NCI-H1694 treated with DMSO at 0.1 percent for 48 hours (cell line): Measurements from ENCODE around the gene C4orf50.

ENCODE experiments used
- DNase-seq: peaks from one replicate; lab custom pipeline; 2025; lab: John Stamatoyannopoulos, UW

Gene C4orf50

DNA sequence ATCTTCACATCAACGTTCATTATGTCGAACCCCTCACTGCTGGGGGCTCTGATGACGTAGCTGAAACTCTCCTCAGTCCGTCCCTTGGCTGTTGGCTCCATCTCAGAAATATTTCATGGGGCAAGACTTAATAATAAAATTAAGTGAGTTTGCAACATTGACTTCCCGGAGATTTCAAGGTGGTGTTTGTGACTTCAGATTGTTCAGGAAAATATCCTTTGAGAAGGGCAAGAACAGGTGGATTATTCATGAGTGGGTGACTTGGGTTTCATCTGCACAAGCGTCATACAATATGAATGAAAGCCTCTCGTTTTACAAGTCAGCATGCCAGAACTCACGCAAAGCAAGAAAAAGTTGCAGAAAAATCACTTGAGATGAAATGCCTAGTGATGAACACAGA lies at the start of gene C4orf50:
TSS of gene C4orf50 (minus strand) at position 101 of the 400 bp plus-strand sequence.
- DNase-seq, result no peak

DNA sequence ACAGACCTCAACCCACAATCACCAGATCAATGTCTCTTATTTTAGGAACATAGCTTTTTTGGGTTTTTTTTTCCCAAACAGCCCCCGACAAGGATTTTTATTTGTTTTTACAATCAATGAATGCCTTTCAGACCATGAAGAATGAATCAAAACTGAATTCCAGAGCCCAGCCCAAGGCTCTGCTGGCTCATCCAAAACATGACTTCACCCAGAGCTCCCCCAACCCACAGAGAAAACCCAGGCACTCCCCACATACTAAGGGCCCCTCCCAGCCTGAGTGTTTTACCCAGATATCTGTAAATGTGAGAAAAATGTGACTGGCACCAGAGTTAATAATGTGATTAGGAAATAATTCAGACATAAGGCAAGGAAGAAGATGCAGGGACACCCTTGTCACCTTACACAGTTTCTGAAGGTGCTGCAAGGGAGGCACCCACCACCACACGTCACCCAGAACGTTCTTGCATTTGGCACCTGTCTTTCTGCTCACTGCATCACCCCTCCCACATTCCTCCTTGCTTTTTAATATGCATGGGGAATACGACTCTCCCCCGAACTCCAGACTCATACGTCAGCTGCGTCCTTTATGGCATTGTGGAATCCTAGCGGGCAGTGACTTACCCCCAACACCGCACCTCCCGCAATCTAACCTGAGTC lies 47.8 kb upstream of the C4orf50 start:
- no peak for DNase-seq

DNA sequence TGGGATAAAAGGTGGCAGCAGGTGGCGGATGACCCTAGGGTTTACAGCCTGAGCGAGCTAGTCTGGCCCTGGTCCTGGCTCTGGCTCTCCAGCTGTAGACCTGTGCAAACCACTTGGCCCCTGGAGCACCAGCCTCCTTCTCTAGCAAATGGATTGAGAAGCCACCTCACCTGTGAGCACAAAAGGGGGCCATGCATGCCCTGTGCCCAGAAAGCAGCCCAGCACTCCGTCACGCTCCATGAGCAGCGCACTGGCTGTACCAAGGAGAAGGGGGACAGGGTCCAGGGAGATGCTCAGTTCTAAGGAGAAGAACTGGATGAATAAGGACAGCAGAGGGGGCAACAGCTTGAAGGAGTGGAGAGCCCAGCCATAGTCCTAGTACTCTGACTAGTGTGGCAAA lies 46.9 kb upstream of the C4orf50 start:
- no peak for DNase-seq

DNA sequence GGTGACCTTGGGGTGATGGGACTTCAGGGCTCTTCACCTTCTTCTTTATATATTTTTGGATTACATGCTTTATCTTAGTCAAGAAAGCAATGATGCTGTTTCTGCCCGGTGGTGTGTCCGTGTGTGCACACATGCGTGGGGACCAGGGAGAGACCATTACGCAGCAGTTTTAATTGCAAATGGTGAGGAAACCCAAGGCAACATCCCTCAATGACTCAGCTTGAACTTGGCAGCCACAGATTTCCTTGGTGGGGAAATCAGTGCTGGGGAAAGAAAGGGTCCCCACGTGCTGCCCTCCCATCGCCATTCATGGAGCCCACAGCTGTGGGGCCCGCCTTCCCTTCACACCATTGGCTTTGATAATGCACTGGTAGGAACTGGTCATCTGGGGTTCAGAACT lies 46.2 kb upstream of the C4orf50 start:
- no peak for DNase-seq

DNA sequence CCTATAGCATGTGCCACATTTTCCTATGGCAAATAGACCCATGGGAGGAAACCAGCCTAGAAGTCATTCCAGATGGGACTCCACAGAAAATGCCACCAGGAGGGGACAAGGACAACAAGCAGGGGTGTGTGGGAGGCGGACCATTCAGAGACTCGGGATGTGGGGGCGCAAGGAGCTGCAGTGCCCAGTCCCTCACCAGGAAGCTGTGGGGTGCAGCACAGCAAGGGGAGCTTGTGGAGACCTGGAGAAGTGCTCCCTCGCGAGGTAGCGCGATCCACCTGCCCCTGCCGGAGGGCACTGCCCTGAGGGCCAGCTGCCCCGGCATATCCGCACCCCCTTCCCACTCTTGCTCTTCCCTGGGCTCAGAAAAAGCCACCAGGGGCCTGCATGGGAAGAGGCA lies 45.5 kb upstream of the C4orf50 start:
- no peak for DNase-seq

DNA sequence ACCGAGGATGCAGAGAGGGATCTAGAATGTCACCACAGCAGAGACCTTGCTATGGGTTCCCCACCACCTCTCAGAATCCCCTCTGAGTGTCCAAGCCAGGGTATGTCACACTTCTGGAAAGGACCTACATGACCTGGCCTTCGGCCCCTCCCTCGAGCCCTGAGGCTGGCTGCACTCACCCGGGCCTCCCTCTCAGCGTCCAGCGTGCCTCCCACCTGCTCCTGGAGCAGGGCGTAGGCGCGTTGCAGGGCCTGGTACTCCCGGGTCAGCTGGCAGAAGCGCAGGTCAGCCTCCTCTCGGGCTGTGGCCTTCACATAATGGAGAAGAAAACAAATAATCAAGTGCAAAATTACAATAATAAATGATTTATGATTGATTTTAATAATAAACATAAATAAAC lies 43.9 kb upstream of the C4orf50 start:
- DNase-seq, result no peak

DNA sequence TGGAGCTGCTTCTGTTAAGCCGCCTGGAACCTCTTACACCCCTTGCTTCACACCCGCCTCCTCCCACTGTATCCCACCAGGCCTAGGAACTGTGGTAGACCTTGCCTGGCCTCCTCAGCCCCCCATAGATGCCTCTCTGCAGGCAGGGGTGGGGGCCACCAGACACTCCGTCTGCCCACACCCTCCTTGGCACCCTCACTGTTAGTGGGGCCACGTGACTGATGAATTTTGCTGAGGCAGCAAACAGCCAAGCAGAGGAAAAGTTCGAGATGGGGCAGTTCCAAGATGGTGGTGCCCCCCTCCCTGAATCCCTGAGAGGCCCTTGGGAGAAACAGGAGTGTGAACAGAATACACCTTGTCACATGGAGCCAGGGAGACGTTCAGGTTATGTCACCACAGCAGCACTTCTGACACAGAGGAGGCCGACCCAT lies 41.2 kb upstream of the C4orf50 start:
- no peak for DNase-seq

DNA sequence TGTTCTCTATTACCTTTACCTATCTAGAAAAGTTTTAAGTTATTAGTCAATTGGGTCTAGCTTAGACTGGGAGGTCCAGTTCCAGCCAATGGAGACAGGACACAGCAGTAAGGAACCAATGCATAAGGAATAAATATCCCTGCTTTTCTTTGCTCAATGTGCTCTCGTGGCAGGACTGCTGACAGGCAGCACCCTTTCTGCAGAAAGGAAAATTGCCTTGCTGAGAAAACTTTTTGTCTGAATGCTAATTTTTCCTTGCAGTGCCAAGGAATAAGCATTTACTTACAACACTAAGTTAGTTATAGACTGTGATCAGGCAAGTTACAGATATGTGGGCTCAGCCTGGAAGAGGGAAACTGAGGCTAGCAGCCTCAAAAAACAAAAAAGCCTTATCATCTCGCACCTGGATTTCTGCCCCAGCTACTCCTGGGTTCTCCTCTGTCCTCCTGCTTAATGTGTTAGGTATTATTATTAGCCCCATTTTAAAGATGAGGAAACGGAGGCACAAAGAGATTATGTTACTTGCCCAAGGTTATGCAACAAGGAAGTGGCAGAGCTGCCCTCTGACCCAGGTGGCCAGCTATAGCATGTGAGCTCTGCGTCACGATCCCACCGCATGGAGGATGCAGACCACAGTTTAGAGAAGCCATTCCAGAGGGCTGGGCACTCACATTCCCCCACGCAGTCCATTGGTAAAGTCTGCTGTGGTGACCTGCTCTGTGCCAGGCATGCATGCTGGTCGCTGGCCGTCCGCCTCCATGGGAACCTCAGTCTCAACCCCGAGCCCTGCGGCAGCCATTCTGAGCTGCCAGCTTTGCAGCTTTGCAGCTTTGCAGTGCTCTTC lies 40.5 kb upstream of the C4orf50 start:
- DNase-seq, result no peak

DNA sequence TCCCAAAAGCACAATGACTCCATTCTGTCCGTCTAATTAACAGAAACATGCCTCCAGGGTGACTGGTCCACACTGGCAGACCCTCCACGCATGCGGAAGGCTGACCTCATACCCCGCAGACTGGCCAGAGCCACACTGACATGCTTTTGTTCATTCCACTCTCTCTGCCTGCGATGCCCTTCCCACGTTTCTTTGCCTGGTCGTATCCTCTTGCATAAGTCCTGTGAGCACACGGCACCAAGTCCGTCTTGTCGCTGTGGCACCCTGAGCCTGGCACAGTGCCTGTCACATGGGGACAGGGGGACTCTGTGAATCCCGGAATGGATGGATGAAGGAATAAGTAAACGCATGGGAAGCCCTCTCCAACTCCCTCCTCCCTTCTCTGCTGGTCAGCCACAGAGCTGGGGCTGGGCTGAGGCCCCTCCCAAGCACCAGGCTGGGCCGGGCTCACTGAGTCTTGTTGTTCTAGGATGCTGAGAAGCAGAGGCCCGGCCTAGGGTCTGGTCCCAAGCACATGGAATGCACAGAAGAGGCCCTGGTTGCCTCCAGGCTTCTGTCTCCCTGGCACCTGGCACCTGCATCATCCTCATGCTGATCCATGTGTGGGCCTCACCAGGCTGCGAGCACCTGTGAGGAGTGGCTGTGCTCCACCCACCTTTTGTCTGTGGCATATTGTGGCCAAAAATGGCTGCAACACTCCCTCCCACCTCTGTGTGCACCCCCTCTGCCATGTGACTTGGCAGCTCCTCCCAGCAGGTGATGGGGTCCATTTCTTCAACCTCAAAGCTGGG lies 38.9 kb upstream of the C4orf50 start:
- DNase-seq, result no peak

DNA sequence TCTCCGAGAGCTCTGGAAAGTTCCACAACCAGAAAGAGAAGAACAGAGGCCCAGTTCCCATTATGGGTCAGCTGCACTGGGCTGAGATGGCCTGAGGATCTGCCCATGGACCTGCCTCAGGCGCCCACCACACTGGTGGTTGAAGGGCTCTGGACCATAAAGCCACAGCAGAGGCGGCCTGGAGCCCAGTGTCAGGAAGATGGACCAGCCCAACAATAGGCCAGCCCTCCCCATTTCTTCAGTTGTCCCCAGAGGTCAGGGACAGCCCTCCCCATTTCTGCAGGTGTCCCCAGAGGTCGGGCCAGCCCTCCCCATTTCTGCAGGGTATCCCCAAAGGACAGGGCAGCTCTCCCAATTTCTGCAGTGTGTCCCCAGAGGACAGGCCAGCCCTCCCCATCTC lies 37.2 kb upstream of the C4orf50 start:
- DNase-seq, result no peak

DNA sequence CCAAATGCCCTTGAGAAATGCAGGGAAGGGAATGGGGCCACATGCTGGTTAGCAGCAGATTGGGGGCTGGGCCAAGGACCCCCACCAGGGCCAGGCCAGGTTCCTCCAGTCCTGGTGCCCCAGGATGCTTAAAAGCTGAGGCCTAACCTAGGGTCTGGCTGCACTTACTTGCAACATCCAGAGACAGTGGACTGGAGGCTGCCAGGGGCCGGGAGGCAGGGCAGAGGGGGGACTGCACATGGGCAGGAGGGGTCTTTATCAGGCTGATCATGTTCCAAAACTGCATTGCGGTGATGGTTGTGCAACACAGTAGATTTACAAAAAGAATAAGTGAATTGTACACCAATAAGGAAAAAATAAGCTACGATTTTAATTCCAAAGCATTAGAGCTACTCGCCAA lies 36.8 kb upstream of the C4orf50 start:
- no peak for DNase-seq

DNA sequence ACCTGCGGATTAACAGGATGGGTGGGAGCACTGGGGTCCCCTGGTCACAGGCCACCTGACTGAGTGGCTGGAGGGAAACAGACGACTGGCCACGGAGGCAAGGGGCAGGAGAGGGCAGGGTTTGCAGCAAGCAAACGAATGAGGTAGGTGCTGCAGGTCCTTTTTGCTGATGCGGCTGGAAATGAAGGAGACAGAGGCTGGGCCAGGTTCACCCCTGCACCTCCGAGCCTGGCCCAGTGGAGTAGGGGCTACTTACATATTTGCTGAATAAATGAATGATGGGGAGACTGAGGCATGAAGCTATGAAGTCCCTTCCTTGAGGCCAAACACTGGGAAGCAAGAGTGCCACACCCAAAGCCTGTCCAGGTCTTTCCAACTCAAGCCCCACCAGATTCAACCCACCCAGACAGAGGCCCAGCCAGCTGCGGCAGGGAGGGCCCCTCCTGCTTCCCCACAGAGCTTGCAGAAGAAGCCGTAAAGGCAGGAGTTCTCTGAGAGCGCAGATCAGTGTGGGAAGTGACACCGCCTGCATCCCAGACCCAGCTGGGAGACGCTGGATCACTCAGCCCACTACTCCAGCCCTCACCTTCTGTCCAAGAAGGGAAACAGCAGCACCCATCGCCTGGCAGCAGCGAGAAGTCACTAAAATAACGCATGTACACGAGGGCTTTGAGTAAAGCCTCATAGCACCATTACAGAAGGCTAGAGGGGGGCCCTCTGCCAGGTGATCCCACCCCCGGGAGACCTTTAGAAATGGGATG lies 36.1 kb upstream of the C4orf50 start:
- DNase-seq, result no peak

DNA sequence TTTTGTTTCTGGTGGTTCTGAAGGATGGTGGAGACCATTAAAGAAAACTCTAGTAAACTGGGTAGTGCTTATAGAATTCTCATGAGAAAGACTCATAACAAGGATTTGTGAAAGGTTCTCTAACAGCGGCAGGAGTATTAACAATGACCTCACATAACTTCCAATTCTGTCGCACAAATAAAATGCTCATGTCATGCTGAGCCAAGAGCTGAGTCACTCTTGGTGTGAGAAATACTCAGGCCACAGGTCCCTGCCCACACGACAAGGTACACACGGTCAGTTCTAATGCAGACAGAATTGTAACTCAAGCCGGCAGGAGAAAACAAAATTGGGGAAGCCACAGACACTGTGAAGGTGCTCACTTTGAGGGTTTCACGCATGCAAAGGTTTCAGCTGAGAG lies 34.4 kb upstream of the C4orf50 start:
- no peak for DNase-seq

DNA sequence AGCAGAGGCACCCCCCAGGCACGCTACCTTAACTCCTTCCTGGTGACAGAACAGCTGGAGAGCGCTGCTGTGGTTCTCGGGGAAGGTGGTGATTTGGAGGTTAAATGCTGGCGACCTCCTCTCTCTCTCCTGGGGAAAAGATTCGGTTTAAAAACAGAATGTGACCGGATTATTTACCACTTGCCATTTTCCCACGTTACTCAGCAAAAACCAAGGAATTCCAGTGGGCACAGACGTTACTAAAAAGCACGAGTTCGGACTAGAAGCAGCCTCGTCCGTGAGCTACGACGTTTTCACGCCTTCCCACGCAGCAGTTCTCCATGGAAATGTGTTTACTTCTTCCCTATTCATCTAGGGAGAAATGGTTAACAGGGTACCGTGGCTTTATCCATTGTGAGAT lies 32.3 kb upstream of the C4orf50 start:
- no peak for DNase-seq

DNA sequence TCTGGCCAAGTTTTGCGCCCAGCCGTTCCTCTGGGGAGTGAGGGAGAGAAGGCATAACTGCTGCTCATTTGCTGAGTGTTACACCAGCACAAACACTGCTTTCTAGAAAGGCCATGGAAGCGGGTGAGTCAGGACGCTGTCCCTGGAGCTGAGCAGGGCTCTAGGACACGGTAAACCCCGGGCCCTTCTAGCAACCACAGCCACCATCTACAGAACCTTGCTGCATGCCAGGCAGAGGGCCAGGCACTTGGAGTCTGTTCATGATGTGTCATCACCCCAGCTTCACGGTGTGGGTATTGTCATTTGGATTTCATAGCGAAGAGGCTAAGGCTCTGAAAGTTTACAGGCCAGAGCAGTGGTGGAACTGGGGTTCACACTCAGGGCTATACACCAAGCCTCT lies 31.8 kb upstream of the C4orf50 start:
- DNase-seq, result no peak

DNA sequence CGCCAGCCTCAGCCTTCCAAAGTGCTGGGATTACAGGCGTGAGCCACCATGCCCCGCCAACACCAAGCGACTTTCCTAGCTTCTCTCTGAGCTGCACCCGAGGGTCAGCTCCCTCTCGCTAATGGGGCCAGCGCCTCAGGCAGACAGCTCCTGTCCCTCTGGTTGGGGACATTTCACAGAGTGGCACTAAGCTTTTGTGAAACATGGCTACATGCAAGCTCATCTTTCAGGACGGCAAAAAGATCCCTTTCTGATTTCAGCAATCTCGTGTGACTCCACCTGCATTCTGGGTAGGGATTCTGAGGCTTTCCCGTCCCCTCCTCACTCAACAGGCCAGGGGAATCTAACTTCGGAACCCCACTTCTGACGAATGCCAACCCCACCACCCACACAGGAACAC lies 31.0 kb upstream of the C4orf50 start:
- DNase-seq, result no peak

DNA sequence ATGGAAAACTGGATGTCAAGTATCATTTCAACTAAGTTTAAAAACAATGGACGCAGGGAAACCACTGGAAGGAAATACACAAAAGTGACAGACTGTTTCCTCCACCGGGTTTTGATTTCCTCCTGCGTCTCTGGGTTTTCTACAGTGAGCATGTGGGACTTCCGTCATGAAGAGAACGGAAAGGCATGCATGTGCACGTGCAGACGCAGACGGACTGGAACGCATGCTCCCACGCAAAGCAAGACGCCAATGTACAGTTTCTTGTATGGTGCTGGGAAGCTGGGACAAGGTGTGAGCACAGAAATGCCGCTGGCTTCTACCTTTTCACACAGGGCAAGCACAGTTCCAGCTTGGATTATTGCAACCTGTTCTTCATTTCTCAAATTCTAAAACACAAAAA lies 30.3 kb upstream of the C4orf50 start:
- DNase-seq, result no peak

DNA sequence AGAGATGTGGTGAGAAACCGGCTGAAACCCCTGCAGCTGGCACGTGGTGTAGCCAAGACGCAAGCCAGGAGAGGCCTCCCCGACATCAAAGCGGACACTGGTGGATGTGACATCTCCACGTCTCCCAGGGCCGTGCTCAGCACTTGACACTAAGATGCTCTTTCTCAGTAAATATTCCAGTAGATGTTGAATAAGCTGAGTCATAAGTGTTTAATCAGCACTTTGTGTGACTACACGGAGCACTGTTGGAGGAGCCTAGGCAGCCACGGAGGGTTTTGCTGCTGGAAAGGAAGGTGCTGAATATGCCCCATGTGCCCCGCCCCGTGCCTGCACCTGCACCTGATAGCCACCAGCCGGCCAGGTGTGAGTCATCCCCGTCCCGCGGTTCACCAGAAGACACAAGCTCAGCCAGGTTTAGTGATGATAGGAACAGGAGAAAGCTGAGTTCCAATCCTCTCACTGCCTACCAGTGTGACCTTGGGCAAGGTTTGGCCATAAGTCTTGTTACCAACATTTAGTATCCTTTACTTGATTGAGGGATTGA lies 29.0 kb upstream of the C4orf50 start:
- no peak for DNase-seq

DNA sequence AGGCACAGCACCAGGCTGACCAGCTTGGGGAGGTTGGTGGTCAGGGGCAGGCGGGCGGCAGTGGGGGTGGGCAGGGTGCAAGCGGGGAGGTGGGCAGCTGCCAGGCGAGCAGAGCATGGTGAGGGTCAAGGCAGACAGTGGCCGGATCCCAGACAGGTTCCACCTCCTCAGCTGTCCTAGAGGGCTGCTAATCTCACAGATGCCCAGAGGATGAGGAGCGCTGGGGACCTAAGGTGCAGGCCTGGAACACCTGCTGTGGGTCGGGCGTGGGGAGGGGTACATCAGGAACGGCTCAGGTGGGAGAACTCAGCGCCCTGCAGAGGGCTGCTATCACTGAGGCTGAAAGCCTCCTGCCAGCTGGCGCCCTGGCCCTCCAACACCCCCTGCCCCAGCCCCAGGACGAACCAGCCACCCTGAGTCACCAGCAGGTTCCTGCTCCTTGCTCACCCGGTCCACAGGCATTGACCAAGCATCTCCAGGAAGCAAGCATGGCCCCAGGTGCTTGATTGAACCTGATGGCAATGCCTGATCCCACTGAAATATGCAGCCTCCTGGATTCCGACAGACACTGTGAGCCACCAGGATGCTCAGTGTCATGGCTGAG lies 28.4 kb upstream of the C4orf50 start:
- no peak for DNase-seq

DNA sequence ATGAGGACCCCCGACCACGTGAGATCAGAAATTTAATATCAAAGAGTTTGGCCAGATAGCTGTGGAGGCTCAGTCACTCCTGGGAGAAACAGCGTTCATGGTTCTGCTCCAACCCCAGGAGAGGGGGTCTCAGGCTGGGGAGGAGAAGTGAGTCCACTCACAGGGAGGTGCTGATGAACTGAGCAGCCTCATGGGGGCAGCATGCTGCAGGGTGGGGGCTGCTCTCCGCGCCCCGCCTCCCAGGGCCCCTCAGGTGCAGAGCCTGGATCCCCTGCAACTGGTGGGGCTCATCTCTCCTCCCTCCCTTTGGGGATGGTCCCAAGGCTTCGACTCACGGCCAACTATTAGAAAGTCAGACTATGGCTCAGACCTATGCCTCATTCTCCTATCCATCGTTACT lies 26.6 kb upstream of the C4orf50 start:
- no peak for DNase-seq

DNA sequence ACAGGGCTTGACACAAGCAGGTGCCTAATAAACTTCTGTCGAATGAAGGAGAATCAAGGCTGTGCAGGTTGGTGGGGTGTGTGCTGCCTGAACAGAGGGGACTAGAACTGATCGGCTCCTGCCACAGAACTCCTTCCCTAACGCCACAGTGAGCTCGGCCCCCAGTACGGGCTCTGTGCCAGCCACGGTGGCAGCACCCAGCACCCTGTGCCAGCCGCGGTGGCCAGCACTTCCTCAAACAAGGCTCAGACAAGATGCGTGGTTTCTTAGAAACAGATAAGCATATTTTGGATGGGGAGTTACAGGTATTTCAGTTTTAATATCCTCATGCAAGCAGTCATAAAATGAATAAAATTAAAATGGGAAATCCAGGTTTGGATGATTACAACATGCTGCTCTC lies 26.0 kb upstream of the C4orf50 start:
- DNase-seq, result no peak
